Endodermal cell (in vitro differentiated cells): ENCODE results near the gene STK39. TPM values are rescaled to one million over a fixed set of nuclear protein-coding genes. Genes with fewer than 3 reads are reported as not detected.

Experiments used
- DNase-seq: peaks from one replicate; pipeline ENCODE4 v3.0.0-alpha.2; 2017
- H3K27ac ChIP-seq: 2 replicates; pipeline ENCODE4 v1.5.1; 2013; ENCODE audit warnings: mild to moderate bottlenecking, low read depth, low read length, moderate library complexity
- H3K27me3 ChIP-seq: 2 replicates; pipeline ENCODE4 v1.6.1; 2013; ENCODE audit warnings: mild to moderate bottlenecking, low read length, moderate library complexity; ENCODE audit not compliant: insufficient read depth, control insufficient read depth, poor library complexity, severe bottlenecking
- H3K36me3 ChIP-seq: 2 replicates; pipeline ENCODE4 v1.7.0; 2013; ENCODE audit warnings: mild to moderate bottlenecking, low read length, moderate library complexity; ENCODE audit not compliant: control insufficient read depth, insufficient read depth
- H3K4me1 ChIP-seq: one replicate; pipeline ENCODE4 v1.7.0; 2013; ENCODE audit warnings: low read length; ENCODE audit not compliant: control insufficient read depth, insufficient read depth
- H3K4me3 ChIP-seq: 2 replicates; pipeline ENCODE4 v1.5.1; 2013; ENCODE audit warnings: mild to moderate bottlenecking, low read length, moderate library complexity
- H3K9ac ChIP-seq: 2 replicates; pipeline ENCODE4 v1.6.1; 2013; ENCODE audit warnings: mild to moderate bottlenecking, low read length, moderate library complexity; ENCODE audit not compliant: poor library complexity, severe bottlenecking; ENCODE audit errors: extremely low read depth
- H3K9me3 ChIP-seq: 2 replicates; pipeline ENCODE4 v1.6.1; 2013; ENCODE audit warnings: mild to moderate bottlenecking, low read length, moderate library complexity; ENCODE audit not compliant: control insufficient read depth
- H3K27ac Mint-ChIP-seq: 2 replicates; pipeline ENCODE4 v1.8.0; 2020; ENCODE audit warnings: mixed read lengths
- H3K27me3 Mint-ChIP-seq: 2 replicates; pipeline ENCODE4 v1.8.0; 2021; ENCODE audit warnings: mild to moderate bottlenecking, mixed read lengths; ENCODE audit not compliant: insufficient read depth
- H3K36me3 Mint-ChIP-seq: 2 replicates; pipeline ENCODE4 v1.8.0; 2020; ENCODE audit warnings: low read depth, mixed read lengths
- H3K4me1 Mint-ChIP-seq: 2 replicates; pipeline ENCODE4 v1.8.0; 2020; ENCODE audit warnings: mixed read lengths
- H3K4me3 Mint-ChIP-seq: 2 replicates; pipeline ENCODE4 v1.8.0; 2020; ENCODE audit warnings: mild to moderate bottlenecking, moderate library complexity, mixed read lengths
- H3K9me3 Mint-ChIP-seq: 2 replicates; pipeline ENCODE4 v1.8.0; 2020; ENCODE audit warnings: mild to moderate bottlenecking, mixed read lengths
- WGBS, 2 experiments: methylation state at CpG; one replicate each; pipeline versions ENCODE4 v1.1.5 to v1.1.7; 2013; ENCODE audit warnings: missing lambda C conversion rate in 2 of 2, mixed read lengths in 1 of 2; ENCODE audit not compliant: insufficient coverage in 1 of 2, insufficient read length in 1 of 2; 5-methylcytosine and 5-hydroxymethylcytosine counted together
- total RNA-seq, 2 donors: library from RNA; stranded (reverse); fragmentation: NEBNext Ultra II Directional in 1 of 2; extraction: Animal tissue kit (Norgen Biotek cat#: 25700) in 1 of 2; gene quantifications; 2 replicates in 1 of 2; 3 replicates in 1 of 2; pipeline ENCODE4 v1.2.1, GENCODE V29; 2021
- TF ChIP-seq, protein P1 (sequence below): fragments of 200-600 bp; sonication (generic); conservative IDR thresholded peaks from 2 replicates; pipeline ENCODE4 v1.5.0; 2021; ENCODE audit warnings: antibody characterized with exemption, mild to moderate bottlenecking

Gene STK39
- total RNA-seq, 2 donors from 2014 or later: 22.3 to 31.5 TPM

GRCh38 chr2:168159754-168160585 lies 87.4 kb downstream of the STK39 start:
- H3K4me1 Mint-ChIP-seq: peaks cover 13% of the 10 kb centered on the region
- peaks cover 7% of the 10 kb centered on the region for H3K36me3 ChIP-seq
- 93 to 96% methylated on average over 7 to 8 of the region's 8 CpGs for WGBS, 2 experiments

DNA sequence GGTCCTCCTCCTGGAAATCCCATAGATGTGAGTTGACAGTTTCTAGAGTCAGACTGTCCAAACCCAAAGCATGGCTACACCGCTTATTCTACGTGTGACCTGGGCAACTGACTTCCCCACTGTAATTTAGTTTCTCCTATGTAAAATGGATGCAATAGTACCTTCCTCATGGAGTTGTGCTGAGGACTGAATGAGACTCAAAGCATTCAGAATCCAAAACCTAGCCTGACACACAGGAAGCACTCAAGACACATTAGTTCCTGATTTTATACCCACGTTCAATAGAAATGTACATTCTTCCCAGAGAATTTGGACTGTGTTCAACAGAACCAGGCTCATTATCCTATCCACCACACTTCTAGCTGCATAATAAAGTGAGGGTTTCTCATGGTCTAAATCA lies 88.8 kb downstream of the STK39 start:
- Mint-ChIP-seq H3K27me3 (no peaks in the 10 kb centered on the region), H3K4me1 (peaks cover 18% of the 10 kb centered on the region), H3K4me3 (no peak overlapping the region), H3K9me3 (no peaks in the 10 kb centered on the region), H3K27ac (no peak overlapping the region), H3K36me3 (peaks cover 5% of the 10 kb centered on the region)
- 97 to 100% methylated on average over 3 of the region's 3 CpGs for WGBS, 2 experiments
- Histone ChIP-seq H3K27ac (no peak overlapping the region), H3K9ac (no peak overlapping the region), H3K4me3 (no peak overlapping the region), H3K4me1 (peaks cover 5% of the 10 kb centered on the region), H3K9me3 (no peaks in the 10 kb centered on the region), H3K36me3 (peaks cover 6% of the 10 kb centered on the region), H3K27me3 (no peaks in the 10 kb centered on the region)
- TF ChIP-seq, protein P1, sequence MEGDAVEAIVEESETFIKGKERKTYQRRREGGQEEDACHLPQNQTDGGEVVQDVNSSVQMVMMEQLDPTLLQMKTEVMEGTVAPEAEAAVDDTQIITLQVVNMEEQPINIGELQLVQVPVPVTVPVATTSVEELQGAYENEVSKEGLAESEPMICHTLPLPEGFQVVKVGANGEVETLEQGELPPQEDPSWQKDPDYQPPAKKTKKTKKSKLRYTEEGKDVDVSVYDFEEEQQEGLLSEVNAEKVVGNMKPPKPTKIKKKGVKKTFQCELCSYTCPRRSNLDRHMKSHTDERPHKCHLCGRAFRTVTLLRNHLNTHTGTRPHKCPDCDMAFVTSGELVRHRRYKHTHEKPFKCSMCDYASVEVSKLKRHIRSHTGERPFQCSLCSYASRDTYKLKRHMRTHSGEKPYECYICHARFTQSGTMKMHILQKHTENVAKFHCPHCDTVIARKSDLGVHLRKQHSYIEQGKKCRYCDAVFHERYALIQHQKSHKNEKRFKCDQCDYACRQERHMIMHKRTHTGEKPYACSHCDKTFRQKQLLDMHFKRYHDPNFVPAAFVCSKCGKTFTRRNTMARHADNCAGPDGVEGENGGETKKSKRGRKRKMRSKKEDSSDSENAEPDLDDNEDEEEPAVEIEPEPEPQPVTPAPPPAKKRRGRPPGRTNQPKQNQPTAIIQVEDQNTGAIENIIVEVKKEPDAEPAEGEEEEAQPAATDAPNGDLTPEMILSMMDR: no peak
- no peak for DNase-seq

More at GRCh38 chr2:168159754-168160585, 87.4 kb downstream of the STK39 start:
- Mint-ChIP-seq H3K9me3 (no peaks in the 10 kb centered on the region), H3K27me3 (no peaks in the 10 kb centered on the region), H3K4me3 (no peak overlapping the region), H3K36me3 (peaks cover 8% of the 10 kb centered on the region), H3K27ac (no peak overlapping the region)
- Histone ChIP-seq H3K9ac (no peak overlapping the region), H3K4me1 (peaks cover 6% of the 10 kb centered on the region), H3K4me3 (no peak overlapping the region), H3K27me3 (no peaks in the 10 kb centered on the region), H3K27ac (no peak overlapping the region), H3K9me3 (no peaks in the 10 kb centered on the region)
- TF ChIP-seq, protein P1: no peak
- DNase-seq: no peak

- WGBS, 2 experiments: 94 to 100% methylated on average over 1 to 2 of the region's 2 CpGs
- DNase-seq: no peak
- H3K4me1 ChIP-seq: peaks cover 5% of the 10 kb centered on the region
Observed at GRCh38 chr2:168157926-168158325, 89.5 kb downstream of the STK39 start.

More at GRCh38 chr2:168157926-168158325, 89.5 kb downstream of the STK39 start:
- H3K27me3 Mint-ChIP-seq: no peaks in the 10 kb centered on the region
- TF ChIP-seq, protein P1: no peak
- Histone ChIP-seq H3K27me3 (no peaks in the 10 kb centered on the region), H3K9me3 (no peaks in the 10 kb centered on the region), H3K27ac (no peak overlapping the region), H3K36me3 (no peaks in the 10 kb centered on the region), H3K9ac (no peak overlapping the region), H3K4me3 (no peak overlapping the region)
- peaks cover 18% of the 10 kb centered on the region for H3K4me1 Mint-ChIP-seq
- H3K27ac Mint-ChIP-seq: no peak overlapping the region
- no peak overlapping the region for H3K4me3 Mint-ChIP-seq
- no peaks in the 10 kb centered on the region for H3K36me3 Mint-ChIP-seq
- H3K9me3 Mint-ChIP-seq: no peaks in the 10 kb centered on the region
